K562 (cell line): ENCODE measurements around the gene RTBDN. TPM values are rescaled to one million over a fixed set of nuclear protein-coding genes. Genes with fewer than 3 reads are reported as not detected.
A peak's percentile ranks its signal among the peaks of the same experiment; 100 is the strongest.

ENCODE experiments used
- FOXK2 ChIP-seq, 2 experiments: fragments of 450-650 bp; IDR thresholded peaks in 1 of 2; conservative IDR thresholded peaks in 1 of 2; 2 replicates each; pipeline ENCODE4 v1.6.1; 2016; ENCODE audit warnings: low read depth in 2 of 2, mild to moderate bottlenecking in 1 of 2
- HMGN3 ChIP-seq: IDR thresholded peaks from 2 replicates; pipeline ENCODE4 v1.6.1; 2011; ENCODE audit warnings: borderline replicate concordance, low read depth, mild to moderate bottlenecking, mixed read lengths, low read length; ENCODE audit not compliant: insufficient read length; ENCODE audit errors: extremely low read depth
- HNRNPK ChIP-seq: fragments of 200-400 bp; formaldehyde crosslinking; IDR thresholded peaks from one replicate; pipeline ENCODE4 v1.6.1; 2018; ENCODE audit warnings: mild to moderate bottlenecking, low read depth, low read length; ENCODE audit not compliant: poor library complexity, severe bottlenecking
- MLLT1 ChIP-seq, 2 experiments: fragments of 450-650 bp; IDR thresholded peaks; 2 replicates each; pipeline ENCODE4 v1.6.1; 2016
- POLR2A ChIP-seq: fragments of 450-650 bp; conservative IDR thresholded peaks from 2 replicates; pipeline ENCODE4 v1.6.1; 2016
- POU5F1 ChIP-seq: fragments of 150-350 bp; IDR thresholded peaks from 2 replicates; pipeline ENCODE4 v1.6.1; 2014; ENCODE audit warnings: borderline replicate concordance, low read length, low read depth, mild to moderate bottlenecking; ENCODE audit not compliant: partially characterized antibody
- SIN3B ChIP-seq: fragments of 450-650 bp; IDR thresholded peaks from 2 replicates; pipeline ENCODE4 v1.6.1; 2017; ENCODE audit warnings: low read depth, mild to moderate bottlenecking, moderate library complexity
- SREBF1 ChIP-seq: fragments of 150-350 bp; IDR thresholded peaks from 2 replicates; pipeline ENCODE4 v1.6.1; 2014; ENCODE audit warnings: antibody characterized with exemption, low read depth, low read length, borderline replicate concordance
- ZBTB11 ChIP-seq, 3 experiments: fragments of 200-800 bp in 1 of 3; fragments of 250-450 bp in 1 of 3; fragments of 450-650 bp in 1 of 3; sonication (Bioruptor Pico) in 1 of 3; sonication (Bioruptor generic) in 1 of 3; formaldehyde crosslinking in 1 of 3; IDR thresholded peaks; 2 replicates each; pipeline versions ENCODE4 v1.6.1 to v1.8.0; 2016 to 2022; ENCODE audit warnings: mild to moderate bottlenecking in 2 of 3, missing genetic modification characterization in 2 of 3, missing compliant biosample characterization in 1 of 3, moderate library complexity in 1 of 3
- ZNF395 ChIP-seq: fragments of 200-800 bp; sonication (Bioruptor generic); IDR thresholded peaks from 2 replicates; pipeline ENCODE4 v1.6.1; 2017; ENCODE audit warnings: missing genetic modification characterization, missing compliant biosample characterization
- polyA plus RNA-seq, 8 experiments: library from polyadenylated mRNA; depleted of rRNA in 4 of 8; stranded (reverse) in 5 of 8; unstranded in 3 of 8; fragments of >200 nt; fragmentation: Nextera tagmentation in 2 of 8; fragmentation: Illumina TruSeq in 1 of 8; extraction: Ambion mirVana in 2 of 8; extraction: Trizol in 1 of 8; gene quantifications; 2 replicates each; pipeline versions ENCODE4 v1.2.1 to v1.2.3, GENCODE V29; 2011 to 2014; ENCODE audit warnings: inconsistent platforms in 1 of 8, missing spikeins in 1 of 8
- total RNA-seq, 7 experiments: library from RNA; depleted of rRNA in 6 of 7; stranded (reverse); fragments of >200 nt in 6 of 7; fragmentation: Illumina TruSeq in 2 of 7; extraction: Trizol in 2 of 7; gene quantifications; 2 replicates each; pipeline versions ENCODE4 v1.2.1 to v1.2.3, GENCODE V29; 2011 to 2021; ENCODE audit warnings: low replicate concordance in 1 of 7

RTBDN gene
- total and polyA plus RNA-seq, 9 of the 15 experiments (the other 6 are each of a cell fraction or from before 2014, with no cell fraction given): 0.20 to 2.3 (median 0.72) TPM; not detected in 1

GRCh38 chr19:12806242-12807081 is 27.9 kb downstream of the RTBDN start, which contains the start of gene RNASEH2A (continued):
- 0 out of 4 replicates have a peak, but pooled peaks of 1 of the 2 experiments have one; percentile 24 for TF ChIP-seq MLLT1 (IDR thresholded peaks at IDR 0.05)
- peak; percentile 78 for TF ChIP-seq HMGN3
- TF ChIP-seq ZBTB11 (CRISPR knock-in tag; IDR thresholded peaks at IDR 0.05): peak in 1 of 3 experiments; percentile 64; a peak in 1 of 6 replicates
- TF ChIP-seq POLR2A: peak; percentile 86
- no peak for TF ChIP-seq HNRNPK
- TF ChIP-seq ZNF395: no peak
- TF ChIP-seq POU5F1: peak; percentile 84
- TF ChIP-seq SREBF1: peak; percentile 73; the same call in 1 of the 2 replicates
- TF ChIP-seq FOXK2 (conservative IDR thresholded peaks at IDR 0.05 in 1 of 2, IDR thresholded peaks at IDR 0.05 in 1 of 2; ENCODE audit: low read depth in 2 of 2): peak in 1 of 2 experiments; percentile 68; a peak in 3 of 4 replicates
- TF ChIP-seq SIN3B: peak; percentile 84
